ENCODE data around the gene ATP11B. TPM values are rescaled to one million over a fixed set of nuclear protein-coding genes. Genes with fewer than 3 reads are reported as not detected.

Gene ATP11B
- 8.1 to 12.3 TPM (median 10.5 TPM) in 5 replicates for total RNA-seq (2022; extraction: Qiagen RNA extraction)

GRCh38 chr3:182792901-182793662 is at the start of gene ATP11B:
Gene ATP11B, plus strand, starts transcription at chr3:182793504. Its CDS starts 256 bp downstream, at chr3:182793760.

Other genes starting within 250 kb of the ATP11B start
- 14.6 to 20.8 TPM (median 19.2 TPM) in 5 replicates for gene DCUN1D1, start 187.0 kb downstream of the ATP11B start, total RNA-seq (2022; extraction: Qiagen RNA extraction)

Data from A549 treated with CORT108297 at 1 μM for 4 hours (cell line).